Gastroesophageal sphincter (tissue), 3 donors: ENCODE results near the gene HAO2.

ENCODE experiments used
- POLR2AphosphoS5 ChIP-seq: sonication (generic); formaldehyde crosslinking; IDR thresholded peaks from one replicate; pipeline ENCODE4 v1.6.1; 2017; ENCODE audit warnings: antibody characterized with exemption
- TF ChIP-seq, protein P1 (sequence below), 4 experiments: fragments of 200-600 bp in 2 of 4; fragments of 450-650 bp in 2 of 4; sonication (generic) in 1 of 4; IDR thresholded peaks; one replicate each; pipeline ENCODE4 v1.5.1; 2017 to 2019; ENCODE audit warnings: antibody characterized with exemption in 4 of 4, mild to moderate bottlenecking in 2 of 4, moderate library complexity in 2 of 4

DNA sequence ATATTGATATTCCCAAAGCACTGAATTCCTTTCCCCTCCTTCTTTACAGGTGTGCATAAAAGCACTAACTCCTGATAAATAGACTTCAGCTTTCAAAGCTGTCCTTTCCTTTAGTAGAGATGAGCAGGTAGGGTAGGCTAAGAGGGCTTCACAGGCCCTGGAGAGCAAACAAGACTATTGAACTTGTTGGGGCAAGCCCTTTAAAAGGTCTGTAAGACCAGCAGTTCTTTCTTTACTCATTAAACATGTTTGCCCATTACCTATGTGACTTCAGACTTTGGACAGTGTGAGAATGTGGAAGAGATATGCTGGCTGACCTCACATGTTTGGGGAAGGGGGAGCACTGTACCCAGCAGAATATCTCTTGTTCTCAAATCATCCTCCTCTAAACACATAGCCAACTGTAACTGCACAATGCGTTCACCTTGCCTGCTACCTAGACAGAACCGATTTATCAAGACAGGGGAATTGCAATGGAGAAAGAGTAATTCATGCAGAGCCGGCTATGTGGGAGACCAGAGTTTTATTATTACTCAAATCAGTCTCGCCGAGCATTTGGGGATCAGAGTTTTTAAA lies 27.1 kb upstream of the HAO2 start:
- TF ChIP-seq POLR2AphosphoS5 = no peak
- TF ChIP-seq, protein P1, sequence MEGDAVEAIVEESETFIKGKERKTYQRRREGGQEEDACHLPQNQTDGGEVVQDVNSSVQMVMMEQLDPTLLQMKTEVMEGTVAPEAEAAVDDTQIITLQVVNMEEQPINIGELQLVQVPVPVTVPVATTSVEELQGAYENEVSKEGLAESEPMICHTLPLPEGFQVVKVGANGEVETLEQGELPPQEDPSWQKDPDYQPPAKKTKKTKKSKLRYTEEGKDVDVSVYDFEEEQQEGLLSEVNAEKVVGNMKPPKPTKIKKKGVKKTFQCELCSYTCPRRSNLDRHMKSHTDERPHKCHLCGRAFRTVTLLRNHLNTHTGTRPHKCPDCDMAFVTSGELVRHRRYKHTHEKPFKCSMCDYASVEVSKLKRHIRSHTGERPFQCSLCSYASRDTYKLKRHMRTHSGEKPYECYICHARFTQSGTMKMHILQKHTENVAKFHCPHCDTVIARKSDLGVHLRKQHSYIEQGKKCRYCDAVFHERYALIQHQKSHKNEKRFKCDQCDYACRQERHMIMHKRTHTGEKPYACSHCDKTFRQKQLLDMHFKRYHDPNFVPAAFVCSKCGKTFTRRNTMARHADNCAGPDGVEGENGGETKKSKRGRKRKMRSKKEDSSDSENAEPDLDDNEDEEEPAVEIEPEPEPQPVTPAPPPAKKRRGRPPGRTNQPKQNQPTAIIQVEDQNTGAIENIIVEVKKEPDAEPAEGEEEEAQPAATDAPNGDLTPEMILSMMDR (IDR thresholded peaks at IDR 0.05) = no peak
